G401.6 (cell line): ENCODE data around the gene PPHLN1.
"Not testable (repeated sequence)": the region's sequence is repeated elsewhere in the genome, so short reads cannot be mapped to it uniquely, and the experiment has no call there.

Source experiments
- FAIRE-seq: peaks from 2 replicates; lab custom pipeline; 2012; peaks lifted over from hg19 to GRCh38; lab: Jason Lieb, UNC

Gene PPHLN1

DNA sequence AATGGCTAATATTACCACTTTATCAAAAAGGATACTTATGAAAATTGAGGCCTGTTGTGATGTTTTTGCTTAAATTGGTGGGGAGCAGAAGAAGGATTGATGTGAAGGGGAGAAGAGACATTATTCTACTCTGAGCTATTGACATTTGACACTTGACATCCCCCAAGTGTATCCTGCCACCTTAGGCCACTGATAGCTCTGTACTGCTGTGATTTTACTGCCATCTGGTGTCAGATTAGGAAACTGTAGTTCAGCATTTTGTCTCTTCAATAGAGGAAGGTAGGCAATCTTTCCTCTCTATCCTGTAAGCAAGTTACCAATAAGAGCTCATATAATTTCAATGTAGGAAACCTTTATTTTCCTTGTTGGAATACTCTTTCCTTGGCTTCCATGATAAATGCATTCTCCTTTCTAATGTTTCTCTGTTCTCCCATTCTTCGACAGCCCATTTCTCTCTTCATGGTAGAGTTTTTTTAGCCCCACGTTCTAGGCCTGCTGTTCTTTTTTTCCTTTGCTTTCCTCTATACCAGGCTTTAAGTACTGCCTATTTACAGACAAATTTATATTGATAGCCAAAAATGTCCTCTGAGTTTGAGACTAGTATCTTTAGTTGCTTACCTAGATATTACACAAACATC lies 46.3 kb downstream of the PPHLN1 start:
- FAIRE-seq = peak; percentile 67

- FAIRE-seq = no peak
Observed at GRCh38 chr12:42373669-42374068, 47.7 kb downstream of the PPHLN1 start.

DNA sequence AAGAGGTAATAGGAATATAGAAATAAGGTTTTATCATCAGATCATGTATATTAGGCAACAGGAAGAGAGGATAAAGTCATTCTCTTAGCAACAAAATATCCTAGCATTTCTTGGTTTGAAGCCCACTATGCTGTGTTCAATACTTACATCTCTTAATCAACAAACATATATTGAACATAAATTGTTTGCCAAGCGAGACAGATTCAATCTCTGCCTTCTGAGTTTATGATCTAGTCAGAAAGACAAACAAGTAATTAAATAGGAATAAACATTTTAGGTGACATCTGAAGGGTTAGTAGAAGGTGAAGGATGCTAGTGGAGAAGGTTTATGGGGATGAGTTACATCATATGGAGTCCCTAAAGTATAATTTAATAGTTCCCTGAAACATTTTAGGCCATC lies 54.8 kb downstream of the PPHLN1 start:
- no peak for FAIRE-seq

GRCh38 chr12:42382013-42382696 lies 56.2 kb downstream of the PPHLN1 start:
- FAIRE-seq = no peak

- FAIRE-seq = no peak
Observed at GRCh38 chr12:42385326-42385841, 59.4 kb downstream of the PPHLN1 start.

DNA sequence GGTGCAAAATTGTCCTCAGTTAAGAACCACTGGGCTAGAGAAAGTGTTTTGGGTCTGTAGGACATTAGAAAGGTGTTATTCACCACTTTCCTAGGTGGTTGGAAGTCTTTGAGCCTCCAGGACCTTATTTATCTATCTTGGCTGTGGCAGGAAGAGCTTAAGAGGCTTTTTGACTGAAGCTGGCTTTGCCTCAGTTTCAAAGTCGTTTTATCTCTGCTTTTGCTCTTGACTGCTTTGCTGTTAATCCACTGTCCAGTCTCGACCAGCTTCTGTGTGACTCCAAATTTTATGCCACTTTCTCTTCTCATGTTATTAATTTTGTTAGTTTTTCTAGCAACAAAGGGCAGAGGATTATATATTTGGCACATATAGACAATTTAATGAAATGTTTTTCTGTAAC lies 60.3 kb downstream of the PPHLN1 start:
- FAIRE-seq = no peak

GRCh38 chr12:42388086-42388485 lies 62.1 kb downstream of the PPHLN1 start:
- not testable (repeated sequence) for FAIRE-seq

GRCh38 chr12:42394429-42394828 lies 68.5 kb downstream of the PPHLN1 start:
- peak; percentile 42 for FAIRE-seq

- FAIRE-seq = no peak
Observed at GRCh38 chr12:42396473-42397259, 70.7 kb downstream of the PPHLN1 start.

DNA sequence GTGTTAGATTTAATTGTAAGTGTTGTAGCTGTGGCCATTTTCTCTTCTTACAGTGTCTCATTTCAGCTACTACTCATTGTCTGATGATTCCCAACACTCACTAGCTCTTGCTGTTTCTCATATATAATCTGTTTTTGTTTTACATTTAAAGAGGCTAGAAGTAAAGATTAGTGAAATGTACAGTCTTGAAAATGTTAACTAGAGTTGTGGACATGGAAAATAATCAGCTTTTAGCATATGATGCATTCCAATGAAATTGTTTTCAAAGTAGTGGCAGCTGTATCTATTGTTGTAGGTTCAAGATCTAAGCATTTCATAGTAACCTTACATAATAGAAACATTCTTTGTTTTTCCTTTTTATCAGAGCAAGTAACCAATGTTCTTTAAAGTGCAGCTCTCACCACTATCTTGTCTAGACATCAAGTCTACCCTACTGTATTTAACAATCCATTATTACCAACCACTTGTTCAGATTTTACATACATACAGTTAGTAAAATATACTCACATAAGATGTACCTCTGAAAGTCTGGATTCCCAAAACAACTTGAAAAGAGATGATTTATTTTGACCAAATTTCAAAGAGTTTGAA lies 76.9 kb downstream of the PPHLN1 start:
- no peak for FAIRE-seq

GRCh38 chr12:42407306-42407705 lies 81.3 kb downstream of the PPHLN1 start:
- FAIRE-seq = no peak

- no peak for FAIRE-seq
Observed at GRCh38 chr12:42409471-42409870, 83.5 kb downstream of the PPHLN1 start.

DNA sequence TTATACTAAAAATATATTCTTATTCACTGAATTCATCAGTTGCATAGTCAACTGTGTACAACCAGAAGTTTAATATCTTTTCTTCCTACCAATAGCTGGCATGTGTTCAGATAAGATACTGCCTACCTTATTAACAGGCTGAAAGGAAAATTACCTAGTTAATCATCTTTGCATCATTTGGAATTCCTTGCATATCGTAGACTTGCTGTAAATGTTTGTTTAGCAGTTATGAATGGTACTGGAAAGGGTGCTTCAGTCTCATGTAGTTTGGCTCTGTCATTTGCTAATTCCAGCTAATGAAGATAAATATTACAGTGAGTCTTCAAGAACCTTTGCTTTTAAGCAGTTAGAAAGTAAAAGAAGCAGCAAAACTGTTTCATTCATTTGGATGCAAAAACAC lies 84.4 kb downstream of the PPHLN1 start:
- FAIRE-seq = no peak

GRCh38 chr12:42420395-42420794 lies 94.4 kb downstream of the PPHLN1 start:
- no peak for FAIRE-seq

DNA sequence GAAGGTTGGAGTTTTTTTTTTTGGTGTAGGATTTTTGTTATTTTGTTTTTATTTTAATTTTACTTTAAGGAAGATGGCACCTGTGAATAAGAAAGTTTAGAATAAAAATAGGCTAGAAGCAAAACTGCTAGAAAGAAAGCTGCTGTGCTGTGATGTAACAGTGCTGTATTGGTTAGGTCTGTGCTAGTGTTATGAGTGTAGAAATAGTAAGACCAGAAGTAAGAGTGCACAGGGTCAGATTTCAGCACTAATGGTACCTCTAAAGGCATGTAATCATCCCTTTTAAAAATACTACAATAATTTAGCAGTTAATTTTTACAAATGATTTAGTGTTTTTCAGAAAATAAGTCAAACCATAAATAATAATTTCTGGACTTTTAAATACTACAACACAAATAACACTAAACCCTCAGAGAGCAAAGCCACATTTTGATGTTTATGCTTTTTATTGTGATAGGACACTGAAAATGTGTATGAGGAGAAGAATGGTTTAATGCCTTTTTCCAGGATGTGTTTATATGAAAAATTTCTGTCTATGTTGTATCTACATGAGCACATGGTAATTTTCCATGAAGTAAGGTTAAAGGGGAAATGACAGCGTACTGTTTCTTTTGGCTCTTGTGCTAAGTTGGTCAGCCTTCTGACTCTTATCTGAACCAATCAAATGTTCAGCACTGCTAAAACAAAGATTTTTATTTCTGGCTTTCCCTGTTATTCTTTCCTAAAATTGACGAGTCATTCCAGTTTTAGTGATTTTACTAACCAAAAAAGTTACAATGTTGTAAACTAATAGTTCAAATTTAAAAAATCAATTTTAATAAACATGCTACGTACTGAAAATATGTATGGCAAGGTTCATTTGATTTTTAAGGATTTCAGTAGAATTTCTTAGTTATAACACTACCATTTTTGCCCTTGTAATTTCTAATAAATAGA lies 96.1 kb downstream of the PPHLN1 start:
- peak; percentile 19 for FAIRE-seq

DNA sequence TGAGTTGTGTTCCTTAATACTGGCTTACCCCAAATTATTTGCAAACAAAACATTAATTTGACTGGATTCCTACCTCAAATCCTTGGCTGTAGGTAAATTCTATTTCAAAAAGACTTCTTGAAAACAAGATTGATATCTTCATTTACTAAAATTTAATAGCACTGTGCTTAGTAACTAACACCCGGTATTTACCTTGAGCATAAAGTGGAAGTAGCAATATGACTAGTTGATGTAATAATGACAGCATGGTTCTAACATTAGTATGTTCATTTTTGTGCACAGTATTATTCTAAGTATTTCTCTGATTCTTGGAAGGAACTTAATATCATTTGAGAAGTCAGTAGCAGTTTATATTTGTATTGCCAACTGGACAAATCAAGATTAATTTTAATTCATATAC lies 96.8 kb downstream of the PPHLN1 start:
- no peak for FAIRE-seq

DNA sequence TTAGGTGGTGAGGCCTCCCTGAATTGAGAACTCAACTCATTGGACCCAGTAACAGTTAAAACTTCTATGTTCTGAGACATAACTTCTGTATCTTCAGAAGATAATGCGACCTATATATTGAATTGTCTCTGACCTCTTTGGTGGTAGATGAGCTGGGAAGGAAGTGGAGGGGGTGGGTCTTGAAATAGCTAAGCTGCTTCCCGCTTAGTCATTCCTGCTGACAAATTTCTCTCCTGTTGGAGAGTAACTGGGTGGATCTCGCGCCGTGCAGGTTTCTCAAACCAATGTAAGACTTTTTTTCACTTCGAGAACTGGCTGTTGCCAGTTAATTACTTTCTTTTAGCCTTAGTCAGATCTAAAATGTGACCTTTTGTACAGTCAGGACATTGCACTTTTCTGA lies 100.8 kb downstream of the PPHLN1 start:
- FAIRE-seq = no peak

- FAIRE-seq = no peak
Observed at GRCh38 chr12:42428850-42429249, 102.9 kb downstream of the PPHLN1 start.

GRCh38 chr12:42432517-42433140 lies 106.7 kb downstream of the PPHLN1 start:
- no peak for FAIRE-seq

DNA sequence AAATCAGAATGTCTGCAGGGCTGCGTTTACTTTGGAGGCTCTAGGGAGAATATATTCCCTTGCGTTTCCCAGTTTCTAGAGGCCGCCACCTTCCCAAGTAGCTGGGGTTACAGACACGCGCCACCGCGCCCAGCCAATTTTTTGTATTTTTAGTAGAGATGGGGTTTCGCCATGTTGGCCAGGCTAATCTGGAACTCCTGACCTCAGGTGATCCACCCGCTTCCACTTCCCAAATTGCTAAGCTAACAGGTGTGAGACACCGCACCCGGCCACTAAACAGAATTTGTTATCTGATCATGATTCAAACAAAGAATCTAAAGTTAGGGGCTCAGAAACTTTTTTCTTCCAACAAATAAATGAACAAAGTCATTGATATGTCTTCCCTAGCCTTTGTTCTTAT lies 114.6 kb downstream of the PPHLN1 start:
- FAIRE-seq = no peak

GRCh38 chr12:42442311-42442759 lies 116.4 kb downstream of the PPHLN1 start:
- no peak for FAIRE-seq
